ENCODE results near the gene FAAP20. TPM values are rescaled to one million over a fixed set of nuclear protein-coding genes. Genes with fewer than 3 reads are reported as not detected.

FAAP20 gene
- total RNA-seq, 1 experiment from 2014 or later, result 119 TPM

- no peak within 1 kb of the TSS for H2AFZ ChIP-seq (ENCODE audit: low read length)
- H2BK12ac ChIP-seq (ENCODE audit: insufficient read length, low read depth, low read length), result no peak within 1 kb of the TSS
- H3K23ac ChIP-seq (ENCODE audit: insufficient read length, low read depth, low read length), result no peak within 1 kb of the TSS
- no CpG with 5 or more reads among the region's 100 CpGs for WGBS (ENCODE audit: extremely low coverage, insufficient read length, low lambda C conversion rate)
- no peak within 1 kb of the TSS for H3K27ac ChIP-seq (ENCODE audit: insufficient read length, low read depth, low read length)
- TF ChIP-seq CTCF (conservative IDR thresholded peaks at IDR 0.05), result no peak
- H3K4me1 ChIP-seq (ENCODE audit: insufficient read depth, low read length), result no peaks in the 10 kb centered on the region; the same call in 1 of the 2 replicates
- no peak within 1 kb of the TSS for H2AK5ac ChIP-seq (ENCODE audit: insufficient read length, low read length)
- H3K9me3 ChIP-seq (ENCODE audit: control insufficient read depth, low read depth, low read length), result no peaks in the 10 kb centered on the region
- no peak within 1 kb of the TSS for H4K8ac ChIP-seq (replicated peaks; ENCODE audit: insufficient read length, low read depth, low read length)
- peaks cover 8% of the 10 kb centered on the region for H3K79me1 ChIP-seq (ENCODE audit: insufficient read depth, low read depth, low read length, poor library complexity, severe bottlenecking)
- H2BK5ac ChIP-seq (ENCODE audit: insufficient read length, low read length), result no peak within 1 kb of the TSS
- peaks cover 45% of the 10 kb centered on the region; the same call in 1 of the 2 replicates for H3K79me2 ChIP-seq (ENCODE audit: insufficient read depth, low read length)
- H2BK20ac ChIP-seq (ENCODE audit: low read depth, low read length, poor library complexity, severe bottlenecking), result no peak within 1 kb of the TSS
- no peak within 1 kb of the TSS for H3K4ac ChIP-seq (ENCODE audit: low read depth, low read length)
- peak within 1 kb of the TSS in 2 of 3 experiments; percentile 72 to 97; a peak in 3 of 7 replicates for H3K27ac Mint-ChIP-seq
- H3K36me3 Mint-ChIP-seq (ENCODE audit: insufficient read depth in 1 of 3, low read depth in 3 of 3), result peaks cover 6 to 22% (median 10%) of the 10 kb centered on the region in 3 experiments; a peak in 5 of 7 replicates
- no peak within 1 kb of the TSS for H4K5ac ChIP-seq (ENCODE audit: insufficient read length, low read depth, low read length)
- peaks cover 32% of the 10 kb centered on the region for H3K23me2 ChIP-seq (ENCODE audit: insufficient read length, low read depth, low read length, poor library complexity, severe bottlenecking)
- peak within 1 kb of the TSS; percentile 57 for H3K9ac ChIP-seq (ENCODE audit: extremely low read depth, insufficient read length, low read length)
- peaks cover 3% of the 10 kb centered on the region; the same call in 1 of the 2 replicates for H3K27me3 Mint-ChIP-seq (ENCODE audit: low read depth)
- H3K27me3 ChIP-seq (ENCODE audit: insufficient read depth, low read length), result no peaks in the 10 kb centered on the region
- H3K4me3 Mint-ChIP-seq, result peak within 1 kb of the TSS; percentile 96 to 97
- no peaks in the 10 kb centered on the region for H4K20me1 ChIP-seq (ENCODE audit: control insufficient read depth, insufficient read depth, insufficient read length)
- peak within 1 kb of the TSS; percentile 55 for H3K14ac ChIP-seq (ENCODE audit: insufficient read depth, low read length)
- H3K18ac ChIP-seq (ENCODE audit: insufficient read length, low read depth, low read length), result peak within 1 kb of the TSS; percentile 52
- no peaks in the 10 kb centered on the region; a peak in 1 of 5 replicates for H3K9me3 Mint-ChIP-seq
- peak within 1 kb of the TSS; percentile 65 for H3K4me2 ChIP-seq (ENCODE audit: insufficient read depth, insufficient read length, low read length)
- H3T11ph ChIP-seq (ENCODE audit: low read length), result no peak within 1 kb of the TSS
- DNase-seq, result no peak
- H4K91ac ChIP-seq (ENCODE audit: insufficient read length, low read depth, low read length), result no peak within 1 kb of the TSS
- H3K56ac ChIP-seq (ENCODE audit: insufficient read length, low read depth, low read length), result no peak within 1 kb of the TSS
- H2BK15ac ChIP-seq (ENCODE audit: low read depth, low read length), result no peak within 1 kb of the TSS
- peaks cover 26 to 31% of the 10 kb centered on the region in 2 experiments for H3K4me1 Mint-ChIP-seq
- H2BK120ac ChIP-seq (ENCODE audit: low read depth, low read length, poor library complexity, severe bottlenecking), result no peak within 1 kb of the TSS
Observed at GRCh38 chr1:2228157-2228594, 33.6 kb upstream of the FAAP20 start, which contains the start of gene SKI. SKI (plus strand) TSS chr1:2228319; CDS start chr1:2228767, 448 bp downstream.

Data from H9 (cell line).